Vagina (tissue), 2 donors: ENCODE measurements around the gene SCFD2. TPM values are rescaled to one million over a fixed set of nuclear protein-coding genes. Genes with fewer than 3 reads are reported as not detected.
"Not testable (repeated sequence)": the region's sequence is repeated elsewhere in the genome, so short reads cannot be mapped to it uniquely, and the experiment has no call there.

Experiments
- DNase-seq, 2 donors: peaks; one replicate each; pipeline ENCODE4 v3.0.0-alpha.2; 2017; ENCODE audit errors: extremely low spot score in 2 of 2
- H3K27ac ChIP-seq: fragments of 200-600 bp; sonication (generic); one replicate; pipeline ENCODE4 v1.5.1; 2019
- H3K27me3 ChIP-seq: fragments of 200-600 bp; sonication (generic); one replicate; pipeline ENCODE4 v1.5.1; 2019
- H3K36me3 ChIP-seq, 2 donors: fragments of 200-600 bp; sonication (generic); one replicate each; pipeline ENCODE4 v1.5.1; 2017 to 2019
- H3K4me1 ChIP-seq: fragments of 200-600 bp; sonication (generic); one replicate; pipeline ENCODE4 v1.5.1; 2019
- H3K4me3 ChIP-seq, 2 donors: fragments of 200-600 bp; sonication (generic); 1 replicate in 1 of 2; 2 replicates in 1 of 2; pipeline ENCODE4 v1.5.1; 2016 to 2019
- H3K9me3 ChIP-seq: fragments of 200-600 bp; sonication (generic); one replicate; pipeline ENCODE4 v1.5.1; 2019
- POLR2A ChIP-seq, 2 donors: fragments of 450-650 bp; IDR thresholded peaks; one replicate each; pipeline ENCODE4 v1.6.1; 2017; ENCODE audit warnings: antibody characterized with exemption in 2 of 2, mild to moderate bottlenecking in 2 of 2, moderate library complexity in 2 of 2
- POLR2AphosphoS5 ChIP-seq, 2 donors: sonication (generic); formaldehyde crosslinking; IDR thresholded peaks; one replicate each; pipeline ENCODE4 v1.9.0; 2017; ENCODE audit warnings: antibody characterized with exemption in 2 of 2, mild to moderate bottlenecking in 2 of 2, low read depth in 1 of 2; ENCODE audit not compliant: insufficient read depth in 1 of 2
- intact Hi-C: fragments of 100-400 bp; cut with DNase I; formaldehyde crosslinking; loops from one replicate; pipeline ENCODE4 v1.15.1; 2023
- total RNA-seq: library from RNA; depleted of rRNA; stranded (reverse); fragments of >200 nt; gene quantifications from one replicate; pipeline ENCODE4 v1.2.3, GENCODE V29; 2016
- TF ChIP-seq, protein P1 (sequence below), 3 experiments: fragments of 450-650 bp in 2 of 3; fragments of 200-600 bp in 1 of 3; sonication (generic) in 1 of 3; IDR thresholded peaks; one replicate each; pipeline ENCODE4 v1.5.1; 2017 to 2019; ENCODE audit warnings: antibody characterized with exemption in 3 of 3, mild to moderate bottlenecking in 2 of 3, moderate library complexity in 2 of 3

SCFD2 gene
- total RNA-seq, 1 donor from 2014 or later, result 33.1 TPM

GRCh38 chr4:53240573-53240972 lies 125.3 kb downstream of the SCFD2 start:
- no peak for DNase-seq
- Histone ChIP-seq H3K4me3 (no peak overlapping the region), H3K9me3 (no peaks in the 10 kb centered on the region), H3K27me3 (no peaks in the 10 kb centered on the region), H3K4me1 (no peaks in the 10 kb centered on the region), H3K36me3 (no peaks in the 10 kb centered on the region), H3K27ac (no peak overlapping the region)
- TF ChIP-seq, protein P1, sequence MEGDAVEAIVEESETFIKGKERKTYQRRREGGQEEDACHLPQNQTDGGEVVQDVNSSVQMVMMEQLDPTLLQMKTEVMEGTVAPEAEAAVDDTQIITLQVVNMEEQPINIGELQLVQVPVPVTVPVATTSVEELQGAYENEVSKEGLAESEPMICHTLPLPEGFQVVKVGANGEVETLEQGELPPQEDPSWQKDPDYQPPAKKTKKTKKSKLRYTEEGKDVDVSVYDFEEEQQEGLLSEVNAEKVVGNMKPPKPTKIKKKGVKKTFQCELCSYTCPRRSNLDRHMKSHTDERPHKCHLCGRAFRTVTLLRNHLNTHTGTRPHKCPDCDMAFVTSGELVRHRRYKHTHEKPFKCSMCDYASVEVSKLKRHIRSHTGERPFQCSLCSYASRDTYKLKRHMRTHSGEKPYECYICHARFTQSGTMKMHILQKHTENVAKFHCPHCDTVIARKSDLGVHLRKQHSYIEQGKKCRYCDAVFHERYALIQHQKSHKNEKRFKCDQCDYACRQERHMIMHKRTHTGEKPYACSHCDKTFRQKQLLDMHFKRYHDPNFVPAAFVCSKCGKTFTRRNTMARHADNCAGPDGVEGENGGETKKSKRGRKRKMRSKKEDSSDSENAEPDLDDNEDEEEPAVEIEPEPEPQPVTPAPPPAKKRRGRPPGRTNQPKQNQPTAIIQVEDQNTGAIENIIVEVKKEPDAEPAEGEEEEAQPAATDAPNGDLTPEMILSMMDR (IDR thresholded peaks at IDR 0.05), result no peak
- TF ChIP-seq POLR2A (IDR thresholded peaks at IDR 0.05), result no peak
- no peak for TF ChIP-seq POLR2AphosphoS5 (IDR thresholded peaks at IDR 0.05; ENCODE audit: insufficient read depth in 1 of 2, low read depth in 1 of 2)
- intact Hi-C loops, result no loop called here

DNA sequence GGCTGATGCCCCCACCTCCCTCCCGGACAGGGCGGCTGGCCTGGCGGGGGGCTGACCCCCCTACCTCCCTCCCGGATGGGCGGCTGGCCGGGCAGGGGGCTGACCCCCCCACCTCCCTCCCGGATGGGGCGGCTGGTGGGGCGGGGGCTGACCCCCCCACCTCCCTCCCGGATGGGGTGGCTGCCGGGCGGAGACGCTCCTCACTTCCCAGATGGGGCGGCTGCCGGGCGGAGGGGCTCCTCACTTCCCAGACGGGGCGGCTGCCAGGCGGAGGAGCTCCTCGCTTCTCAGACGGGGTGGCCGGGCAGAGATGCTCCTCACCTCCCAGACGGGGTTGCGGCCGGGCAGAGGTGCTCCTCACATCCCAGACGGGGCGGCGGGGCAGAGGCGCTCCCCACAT lies 127.5 kb downstream of the SCFD2 start:
- intact Hi-C loops, result loop anchor here (10.0 kb wide), 1 partner anchor 46 kb away; no protein-coding TSS in a partner anchor
- H3K27ac ChIP-seq, H3K9me3 ChIP-seq, H3K4me1 ChIP-seq, DNase-seq, H3K36me3 ChIP-seq, H3K27me3 ChIP-seq, H3K4me3 ChIP-seq: not testable (repeated sequence)

- not testable (repeated sequence) for H3K4me1 ChIP-seq, DNase-seq, H3K27me3 ChIP-seq, H3K27ac ChIP-seq, H3K4me3 ChIP-seq, H3K36me3 ChIP-seq, H3K9me3 ChIP-seq
- intact Hi-C loops, result loop anchor here (10.0 kb wide), 1 partner anchor 47 kb away; no protein-coding TSS in a partner anchor
Measured at GRCh38 chr4:53237811-53238210, 128.1 kb downstream of the SCFD2 start.

DNA sequence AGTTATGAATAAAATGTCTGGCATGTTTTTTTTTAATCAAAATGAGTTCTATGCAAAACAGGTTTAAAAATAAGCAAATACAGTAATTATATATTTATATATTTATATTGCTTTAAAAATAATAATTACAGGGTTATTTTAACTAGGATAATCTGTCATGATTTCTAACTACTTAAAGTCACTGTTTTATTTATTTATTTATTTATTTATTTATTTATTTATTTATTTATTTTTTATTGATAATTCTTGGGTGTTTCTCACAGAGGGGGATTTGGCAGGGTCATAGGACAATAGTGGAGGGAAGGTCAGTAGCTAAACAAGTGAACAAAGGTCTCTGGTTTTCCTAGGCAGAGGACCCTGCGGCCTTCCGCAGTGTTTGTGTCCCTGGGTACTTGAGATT lies 129.2 kb downstream of the SCFD2 start:
- H3K27ac ChIP-seq, H3K9me3 ChIP-seq, H3K36me3 ChIP-seq, H3K4me3 ChIP-seq, H3K27me3 ChIP-seq, DNase-seq, H3K4me1 ChIP-seq: not testable (repeated sequence)
- intact Hi-C loops, result loop anchor here (10.0 kb wide), 1 partner anchor 48 kb away; no protein-coding TSS in a partner anchor

DNA sequence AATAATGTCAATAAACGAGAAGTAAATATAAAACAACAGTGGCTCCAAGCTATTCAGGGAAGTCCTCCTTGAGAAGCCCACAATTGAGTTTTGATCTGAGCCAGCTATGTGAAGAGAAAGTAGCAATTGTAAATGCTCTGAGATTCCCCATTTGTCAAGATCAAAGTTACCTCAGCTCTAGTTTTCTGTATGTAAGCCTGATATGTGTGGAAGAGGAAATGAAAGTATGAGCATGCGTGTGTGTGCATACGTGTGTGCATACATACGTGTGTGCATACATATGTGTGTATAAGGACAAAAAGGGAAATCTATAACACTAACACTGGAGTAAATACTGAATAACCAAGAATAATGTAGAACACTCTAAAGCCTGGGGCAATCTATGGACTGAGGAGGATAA lies 130.3 kb downstream of the SCFD2 start:
- no peaks in the 10 kb centered on the region for H3K36me3 ChIP-seq
- H3K9me3 ChIP-seq, result no peaks in the 10 kb centered on the region
- H3K27me3 ChIP-seq, result no peaks in the 10 kb centered on the region
- no peak overlapping the region for H3K4me3 ChIP-seq
- no peak for DNase-seq
- TF ChIP-seq POLR2A (IDR thresholded peaks at IDR 0.05), result no peak
- TF ChIP-seq, protein P1 (IDR thresholded peaks at IDR 0.05), result no peak
- TF ChIP-seq POLR2AphosphoS5 (IDR thresholded peaks at IDR 0.05; ENCODE audit: insufficient read depth in 1 of 2, low read depth in 1 of 2), result no peak
- intact Hi-C loops, result loop anchor here (10.0 kb wide), 1 partner anchor 49 kb away; no protein-coding TSS in a partner anchor
- H3K27ac ChIP-seq, result no peak overlapping the region
- no peaks in the 10 kb centered on the region for H3K4me1 ChIP-seq

DNA sequence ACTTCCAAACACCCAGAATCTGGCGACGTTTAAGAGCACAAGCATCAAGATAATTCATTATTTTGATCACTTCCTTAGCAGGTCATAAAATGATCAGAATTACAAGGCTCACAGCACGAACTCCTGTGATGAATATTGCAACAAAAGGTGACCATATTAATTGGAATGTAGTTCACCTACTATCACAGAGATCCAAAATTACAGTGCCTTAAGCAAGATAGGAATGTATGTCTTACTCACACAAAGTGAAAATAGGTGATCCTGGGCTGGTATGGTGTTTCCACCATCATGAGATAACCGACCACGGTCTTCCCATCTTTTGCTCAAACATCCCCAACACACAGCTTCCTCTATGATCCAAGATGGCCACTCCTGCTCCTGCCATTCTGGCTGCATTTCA lies 131.2 kb downstream of the SCFD2 start:
- no peak for DNase-seq
- intact Hi-C loops, result loop anchor here (10.0 kb wide), 1 partner anchor 50 kb away; no protein-coding TSS in a partner anchor
- H3K9me3 ChIP-seq, result no peaks in the 10 kb centered on the region
- no peak overlapping the region for H3K4me3 ChIP-seq
- no peak overlapping the region for H3K27ac ChIP-seq
- no peaks in the 10 kb centered on the region for H3K27me3 ChIP-seq
- TF ChIP-seq, protein P1 (IDR thresholded peaks at IDR 0.05), result no peak
- TF ChIP-seq POLR2A (IDR thresholded peaks at IDR 0.05), result no peak
- TF ChIP-seq POLR2AphosphoS5 (IDR thresholded peaks at IDR 0.05; ENCODE audit: insufficient read depth in 1 of 2, low read depth in 1 of 2), result no peak
- H3K4me1 ChIP-seq, result no peaks in the 10 kb centered on the region
- no peaks in the 10 kb centered on the region for H3K36me3 ChIP-seq

DNA sequence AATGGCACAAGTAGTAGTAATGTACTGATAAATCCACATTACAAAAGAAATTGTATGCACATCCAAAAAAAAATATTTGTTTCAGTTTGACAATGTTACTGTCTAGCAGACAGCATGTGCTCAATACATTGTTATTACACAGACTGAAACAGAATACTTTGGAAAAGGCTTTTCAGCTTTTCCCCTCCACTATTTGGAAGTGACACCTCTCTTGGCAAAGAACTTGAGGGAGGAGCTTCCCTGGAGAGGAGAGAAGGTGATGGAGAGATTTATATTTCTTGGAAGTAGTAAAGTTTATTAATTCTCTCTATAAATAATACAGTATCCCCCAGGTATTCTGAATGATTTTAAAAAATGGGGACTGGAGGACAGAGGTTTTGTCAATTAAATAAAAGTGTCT lies 131.8 kb downstream of the SCFD2 start:
- H3K36me3 ChIP-seq, result no peaks in the 10 kb centered on the region
- H3K27ac ChIP-seq, result no peak overlapping the region
- DNase-seq, result no peak
- H3K4me1 ChIP-seq, result no peaks in the 10 kb centered on the region
- no peak for TF ChIP-seq POLR2AphosphoS5 (IDR thresholded peaks at IDR 0.05; ENCODE audit: insufficient read depth in 1 of 2, low read depth in 1 of 2)
- no peak overlapping the region for H3K4me3 ChIP-seq
- intact Hi-C loops, result loop anchor here (10.0 kb wide), 1 partner anchor 51 kb away; no protein-coding TSS in a partner anchor
- no peaks in the 10 kb centered on the region for H3K9me3 ChIP-seq
- no peaks in the 10 kb centered on the region for H3K27me3 ChIP-seq
